WTC11 (cell line): Measurements from ENCODE around the gene KANTR. TPM values are rescaled to one million over a fixed set of nuclear protein-coding genes. Genes with fewer than 3 reads are reported as not detected.

Experiments
- ATAC-seq: fragments of 200-7000 bp; cut with Tn5 transposase; 2 replicates; pipeline ENCODE4 v1.10.0; 2021; ENCODE audit warnings: mild to moderate bottlenecking, moderate library complexity
- CTCF ChIA-PET: fragments of 300-600 bp; sonication (Branson Sonifier 250); formaldehyde crosslinking; loops from one replicate; lab custom pipeline; 2021; ENCODE audit warnings: antibody characterized with exemption; lab: Charles Lee
- POLR2A ChIA-PET: fragments of 350-600 bp; sonication (Branson Sonifier 250); formaldehyde crosslinking; loops from one replicate; lab custom pipeline; 2021; ENCODE audit warnings: antibody characterized with exemption; lab: Charles Lee
- DNase-seq: peaks from one replicate; pipeline ENCODE4 v3.0.0; 2021; ENCODE audit warnings: low spot score
- H3K27ac Mint-ChIP-seq: 2 replicates; pipeline ENCODE4 v1.8.0; 2021; ENCODE audit warnings: mixed read lengths
- H3K27me3 Mint-ChIP-seq: 2 replicates; pipeline ENCODE4 v1.8.0; 2021; ENCODE audit warnings: low read depth, mild to moderate bottlenecking, moderate library complexity, mixed read lengths
- H3K36me3 Mint-ChIP-seq: 2 replicates; pipeline ENCODE4 v1.8.0; 2021; ENCODE audit warnings: mixed read lengths
- H3K4me1 Mint-ChIP-seq: 2 replicates; pipeline ENCODE4 v1.8.0; 2022; ENCODE audit warnings: mixed read lengths
- H3K4me3 Mint-ChIP-seq: 2 replicates; pipeline ENCODE4 v1.8.0; 2021; ENCODE audit warnings: mild to moderate bottlenecking, moderate library complexity, mixed read lengths
- H3K9me3 Mint-ChIP-seq: 2 replicates; pipeline ENCODE4 v1.8.0; 2021; ENCODE audit warnings: mixed read lengths
- CREM ChIP-seq: sonication (generic); formaldehyde crosslinking; IDR thresholded peaks from 2 replicates; pipeline ENCODE4 v1.8.1; 2022; ENCODE audit warnings: mild to moderate bottlenecking, missing genetic modification reagents, moderate library complexity
- EMX1 ChIP-seq: fragments of 250-450 bp; sonication (Bioruptor Pico); IDR thresholded peaks from 2 replicates; pipeline ENCODE4 v1.8.0; 2021; ENCODE audit warnings: mild to moderate bottlenecking
- GABPB1 ChIP-seq: sonication (generic); formaldehyde crosslinking; IDR thresholded peaks from 2 replicates; pipeline ENCODE4 v1.8.1; 2023; ENCODE audit warnings: mild to moderate bottlenecking, missing genetic modification reagents
- GTF2I ChIP-seq: fragments of 250-450 bp; sonication (Bioruptor Pico); conservative IDR thresholded peaks from 2 replicates; pipeline ENCODE4 v1.4.0; 2021; ENCODE audit warnings: mild to moderate bottlenecking
- IRF2 ChIP-seq: sonication (generic); formaldehyde crosslinking; IDR thresholded peaks from 2 replicates; pipeline ENCODE4 v1.8.0; 2022; ENCODE audit warnings: low read depth, missing genetic modification reagents, borderline replicate concordance
- JAZF1 ChIP-seq: fragments of 250-450 bp; sonication (Bioruptor Pico); IDR thresholded peaks from 2 replicates; pipeline ENCODE4 v1.9.0; 2021; ENCODE audit warnings: moderate library complexity, mild to moderate bottlenecking, inconsistent platforms
- OVOL2 ChIP-seq: fragments of 250-450 bp; sonication (Bioruptor Pico); IDR thresholded peaks from 2 replicates; pipeline ENCODE4 v1.9.0; 2021; ENCODE audit warnings: mild to moderate bottlenecking, borderline replicate concordance
- SOX15 ChIP-seq: fragments of 250-450 bp; sonication (Bioruptor Pico); IDR thresholded peaks from 2 replicates; pipeline ENCODE4 v1.9.0; 2021; ENCODE audit warnings: mild to moderate bottlenecking
- TP53 ChIP-seq: sonication (generic); formaldehyde crosslinking; IDR thresholded peaks from 2 replicates; pipeline ENCODE4 v1.8.1; 2023; ENCODE audit warnings: mild to moderate bottlenecking, missing genetic modification reagents
- ZNF416 ChIP-seq: fragments of 250-450 bp; sonication (Bioruptor Pico); IDR thresholded peaks from 2 replicates; pipeline ENCODE4 v1.9.0; 2021; ENCODE audit warnings: mild to moderate bottlenecking, inconsistent platforms
- total RNA-seq: library from RNA; stranded (reverse); gene quantifications from 3 replicates; pipeline ENCODE4 v1.2.3, GENCODE V29; 2021
- TF ChIP-seq, protein P1 (sequence below): fragments of 250-450 bp; sonication (Bioruptor Pico); IDR thresholded peaks from 2 replicates; pipeline ENCODE4 v1.9.0; 2021; ENCODE audit warnings: mild to moderate bottlenecking

KANTR gene
- total RNA-seq, 1 experiment from 2014 or later, result 14.0 TPM

DNA sequence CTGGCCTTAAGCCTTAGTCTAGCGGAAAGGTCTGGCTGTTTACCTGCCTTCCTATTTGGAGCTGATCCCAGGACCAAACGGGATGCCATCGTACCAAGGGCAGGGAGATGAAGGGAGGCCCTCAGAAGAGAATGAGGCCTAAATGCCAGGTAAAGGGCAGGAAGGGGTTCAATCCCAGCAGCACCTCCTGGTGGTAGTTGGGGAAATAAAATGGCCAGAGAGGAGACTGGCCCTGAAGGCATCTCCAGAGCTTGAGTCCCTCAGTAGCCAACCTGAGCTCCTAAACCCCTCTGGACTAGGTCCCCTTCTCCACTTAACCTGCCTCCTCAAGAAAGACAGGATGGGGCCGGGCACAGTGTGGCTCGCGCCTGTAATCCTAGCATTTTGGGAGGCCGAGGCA is 77.4 kb downstream of the KANTR start:
- DNase-seq, result no peak
- TF ChIP-seq CREM (CRISPR knock-in tag) (no peak), JAZF1 (no peak), TP53 (no peak), ZNF416 (no peak), EMX1 (CRISPR knock-in tag) (no peak), IRF2 (CRISPR knock-in tag) (no peak), GABPB1 (CRISPR knock-in tag) (no peak), GTF2I (CRISPR knock-in tag) (no peak), SOX15 (CRISPR knock-in tag) (no peak), OVOL2 (no peak)
- TF ChIP-seq, protein P1, sequence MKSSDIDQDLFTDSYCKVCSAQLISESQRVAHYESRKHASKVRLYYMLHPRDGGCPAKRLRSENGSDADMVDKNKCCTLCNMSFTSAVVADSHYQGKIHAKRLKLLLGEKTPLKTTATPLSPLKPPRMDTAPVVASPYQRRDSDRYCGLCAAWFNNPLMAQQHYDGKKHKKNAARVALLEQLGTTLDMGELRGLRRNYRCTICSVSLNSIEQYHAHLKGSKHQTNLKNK, result no peak
- ChIA-PET POLR2A (no interaction called here), CTCF (interaction anchor here (0.6 to 2.0 kb wide), 2 partner anchors 19 to 137 kb away, joined by 3 to 7 read pairs; no protein-coding TSS in a partner anchor)
- Mint-ChIP-seq H3K4me1 (peaks cover 6% of the 10 kb centered on the region), H3K27ac (no peak overlapping the region), H3K36me3 (peaks cover 6% of the 10 kb centered on the region; the same call in 1 of the 2 replicates), H3K4me3 (no peak overlapping the region), H3K27me3 (no peaks in the 10 kb centered on the region; the same call in 1 of the 2 replicates), H3K9me3 (peaks cover 5% of the 10 kb centered on the region)
- ATAC-seq, result no peak

Other genes with a start within 250 kb of the KANTR start
- gene XAGE3, start 226.1 kb upstream of the KANTR start, total RNA-seq, result not detected in 3 replicates
- gene FAM156B, start 196.8 kb upstream of the KANTR start, total RNA-seq, result 10.1 to 12.7 TPM (median 12.4 TPM) in 3 replicates
- 14.0 to 15.4 TPM (median 15.3 TPM) in 3 replicates for gene FAM156A, start 135.6 kb upstream of the KANTR start, total RNA-seq
- gene GPR173, start 45.4 kb upstream of the KANTR start, total RNA-seq, result 7.3 to 11.0 TPM (median 9.3 TPM) in 3 replicates
- 14.6 to 17.9 TPM (median 16.2 TPM) in 3 replicates for gene TSPYL2, start 11.8 kb upstream of the KANTR start, total RNA-seq
- gene KDM5C, start 131.1 kb downstream of the KANTR start, total RNA-seq, result 100 to 112 TPM (median 108 TPM) in 3 replicates
- gene IQSEC2, start 187.4 kb downstream of the KANTR start, total RNA-seq, result 22.0 to 48.2 TPM (median 23.3 TPM) in 3 replicates